Caco-2 (cell line): Measurements from ENCODE around the gene TP63. TPM values are rescaled to one million over a fixed set of nuclear protein-coding genes. Genes with fewer than 3 reads are reported as not detected.

Source experiments
- BruUV-seq: library from RNA; stranded (reverse); fragments of 400-500 nt; replicated peaks from 2 replicates; lab custom pipeline; 2021; lab: Mats Ljungman, UMichigan
- CTCF ChIA-PET: fragments of 300-600 bp; sonication (Branson Sonifier 250); formaldehyde crosslinking; loops from one replicate; lab custom pipeline; 2022; ENCODE audit warnings: antibody characterized with exemption; lab: Charles Lee
- POLR2A ChIA-PET: fragments of 300-600 bp; sonication (Branson Sonifier 250); formaldehyde crosslinking; loops from one replicate; lab custom pipeline; 2022; ENCODE audit warnings: antibody characterized with exemption; lab: Charles Lee
- DNase-seq, 2 experiments: peaks; one replicate each; pipeline versions ENCODE4 v3.0.0 to v3.0.0-alpha.2; 2020 to 2022
- H3K27me3 ChIP-seq: replicated peaks from 2 replicates; pipeline ENCODE4 v1.6.0; 2011; ENCODE audit warnings: low read length; ENCODE audit not compliant: control insufficient read depth, insufficient read depth
- H3K36me3 ChIP-seq: 2 replicates; pipeline ENCODE4 v1.5.1; 2011; ENCODE audit warnings: low read length; ENCODE audit not compliant: control insufficient read depth, insufficient read depth
- H3K4me1 ChIP-seq: fragments of 250-450 bp; sonication (Bioruptor Pico); 2 replicates; pipeline ENCODE4 v1.5.1; 2020; ENCODE audit warnings: mild to moderate bottlenecking
- H3K4me3 ChIP-seq: 2 replicates; pipeline ENCODE4 v1.5.1; 2011; ENCODE audit warnings: low read depth, mild to moderate bottlenecking, control low read depth, low read length
- H3K9me3 ChIP-seq: fragments of 250-450 bp; sonication (Bioruptor Pico); 2 replicates; pipeline ENCODE4 v1.5.1; 2020; ENCODE audit warnings: mild to moderate bottlenecking, moderate library complexity
- H3K27ac Mint-ChIP-seq: one replicate; pipeline ENCODE4 v1.8.0; 2022; ENCODE audit warnings: mixed read lengths; ENCODE audit not compliant: unreplicated experiment
- H3K27me3 Mint-ChIP-seq: one replicate; pipeline ENCODE4 v1.8.0; 2022; ENCODE audit warnings: mixed read lengths; ENCODE audit not compliant: insufficient read depth, unreplicated experiment
- H3K36me3 Mint-ChIP-seq: one replicate; pipeline ENCODE4 v1.8.0; 2022; ENCODE audit warnings: mild to moderate bottlenecking, mixed read lengths; ENCODE audit not compliant: insufficient read depth, unreplicated experiment
- H3K4me1 Mint-ChIP-seq: one replicate; pipeline ENCODE4 v1.8.0; 2022; ENCODE audit warnings: low read depth, mixed read lengths; ENCODE audit not compliant: unreplicated experiment
- H3K4me3 Mint-ChIP-seq: one replicate; pipeline ENCODE4 v1.8.0; 2022; ENCODE audit warnings: mild to moderate bottlenecking, moderate library complexity, mixed read lengths; ENCODE audit not compliant: unreplicated experiment
- H3K9me3 Mint-ChIP-seq: one replicate; pipeline ENCODE4 v1.8.0; 2022; ENCODE audit warnings: mixed read lengths; ENCODE audit not compliant: unreplicated experiment
- intact Hi-C: fragments of 100-400 bp; cut with micrococcal nuclease; formaldehyde crosslinking; loops from one replicate; pipeline ENCODE4 v1.10.0; 2022; ENCODE audit not compliant: unreplicated experiment
- total RNA-seq: library from RNA; stranded (reverse); gene quantifications from 2 replicates; pipeline ENCODE4 v1.2.3, GENCODE V29; 2022
- TF ChIP-seq, protein P1 (sequence below), 2 experiments: fragments of 200-600 bp in 1 of 2; IDR thresholded peaks; 1 replicate in 1 of 2; 2 replicates in 1 of 2; pipeline versions ENCODE4 v1.5.1 to v1.8.0; 2011 to 2022; ENCODE audit warnings: antibody characterized with exemption in 1 of 2, control low read depth in 1 of 2, inconsistent platforms in 1 of 2, low read depth in 1 of 2, low read length in 1 of 2, mild to moderate bottlenecking in 1 of 2, moderate library complexity in 1 of 2; ENCODE audit not compliant: insufficient read depth in 1 of 2, severe bottlenecking in 1 of 2, unreplicated experiment in 1 of 2

TP63 gene
- total RNA-seq, 1 experiment from 2014 or later, result 1.2 TPM

DNA sequence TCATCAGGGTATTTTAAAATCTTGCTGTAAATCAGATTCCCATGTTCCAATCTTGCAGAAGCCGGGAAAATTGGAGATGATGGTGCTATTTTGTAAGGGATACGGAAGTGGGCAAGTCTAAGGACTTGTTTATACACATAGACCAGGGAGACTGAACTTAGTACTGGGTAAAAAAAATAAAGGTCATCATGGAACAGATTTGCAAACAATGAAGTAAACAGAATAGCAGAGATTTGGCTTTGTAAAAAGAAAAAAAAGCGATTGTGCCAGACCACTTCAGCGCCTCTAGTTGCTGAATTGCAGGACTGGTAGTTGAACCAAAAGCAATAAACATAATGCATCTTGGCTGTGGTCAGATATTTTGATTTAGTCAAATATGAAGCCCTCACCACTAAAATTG lies 229.1 kb downstream of the TP63 start:
- H3K36me3 ChIP-seq, result no peaks in the 10 kb centered on the region
- Mint-ChIP-seq H3K9me3 (no peaks in the 10 kb centered on the region), H3K4me1 (no peaks in the 10 kb centered on the region), H3K4me3 (no peak overlapping the region), H3K27ac (no peak overlapping the region), H3K27me3 (no peaks in the 10 kb centered on the region), H3K36me3 (no peaks in the 10 kb centered on the region)
- DNase-seq, result no peak
- H3K27me3 ChIP-seq, result no peaks in the 10 kb centered on the region
- TF ChIP-seq, protein P1, sequence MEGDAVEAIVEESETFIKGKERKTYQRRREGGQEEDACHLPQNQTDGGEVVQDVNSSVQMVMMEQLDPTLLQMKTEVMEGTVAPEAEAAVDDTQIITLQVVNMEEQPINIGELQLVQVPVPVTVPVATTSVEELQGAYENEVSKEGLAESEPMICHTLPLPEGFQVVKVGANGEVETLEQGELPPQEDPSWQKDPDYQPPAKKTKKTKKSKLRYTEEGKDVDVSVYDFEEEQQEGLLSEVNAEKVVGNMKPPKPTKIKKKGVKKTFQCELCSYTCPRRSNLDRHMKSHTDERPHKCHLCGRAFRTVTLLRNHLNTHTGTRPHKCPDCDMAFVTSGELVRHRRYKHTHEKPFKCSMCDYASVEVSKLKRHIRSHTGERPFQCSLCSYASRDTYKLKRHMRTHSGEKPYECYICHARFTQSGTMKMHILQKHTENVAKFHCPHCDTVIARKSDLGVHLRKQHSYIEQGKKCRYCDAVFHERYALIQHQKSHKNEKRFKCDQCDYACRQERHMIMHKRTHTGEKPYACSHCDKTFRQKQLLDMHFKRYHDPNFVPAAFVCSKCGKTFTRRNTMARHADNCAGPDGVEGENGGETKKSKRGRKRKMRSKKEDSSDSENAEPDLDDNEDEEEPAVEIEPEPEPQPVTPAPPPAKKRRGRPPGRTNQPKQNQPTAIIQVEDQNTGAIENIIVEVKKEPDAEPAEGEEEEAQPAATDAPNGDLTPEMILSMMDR (IDR thresholded peaks at IDR 0.05; ENCODE audit: insufficient read depth in 1 of 2, low read depth in 1 of 2, low read length in 1 of 2, severe bottlenecking in 1 of 2, unreplicated experiment in 1 of 2), result no peak
- POLR2A ChIA-PET, result no interaction called here
- no peaks in the 10 kb centered on the region for H3K4me1 ChIP-seq
- CTCF ChIA-PET, result no interaction called here
- BruUV-seq, result no TSS peak
- intact Hi-C loops, result no loop called here
- no peak overlapping the region for H3K4me3 ChIP-seq
- H3K9me3 ChIP-seq, result no peaks in the 10 kb centered on the region

DNA sequence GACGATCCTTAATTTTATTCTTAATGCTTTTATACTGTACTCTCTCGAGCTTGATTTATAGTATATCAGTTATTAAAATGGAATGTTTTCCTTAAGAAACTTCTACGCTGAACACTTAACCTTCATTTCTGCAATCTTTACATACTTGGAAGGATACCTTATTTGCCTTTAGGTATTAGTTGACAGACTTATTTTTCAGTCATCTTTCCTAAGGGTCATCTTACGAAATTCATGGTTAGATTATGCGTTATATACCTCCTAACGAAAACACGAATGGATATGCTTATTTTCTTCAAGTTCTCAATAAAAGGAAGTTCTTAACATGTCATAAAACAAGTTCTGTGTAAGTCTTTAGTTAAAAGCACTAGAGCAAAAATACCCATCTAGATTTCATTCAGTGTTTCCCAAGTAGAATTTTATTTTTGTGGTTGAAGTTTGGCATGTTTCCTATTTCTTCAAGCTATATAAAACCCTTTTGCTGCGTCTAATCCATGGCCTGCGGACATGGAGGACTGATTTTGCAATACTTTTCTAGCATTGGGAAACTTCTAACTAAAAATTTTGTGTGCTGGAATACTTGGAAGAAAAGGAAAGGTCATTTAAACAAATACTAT lies 231.3 kb downstream of the TP63 start:
- H3K36me3 ChIP-seq, result no peaks in the 10 kb centered on the region
- BruUV-seq, result no TSS peak
- H3K4me1 ChIP-seq, result no peaks in the 10 kb centered on the region
- POLR2A ChIA-PET, result no interaction called here
- Mint-ChIP-seq H3K36me3 (no peaks in the 10 kb centered on the region), H3K4me3 (no peak overlapping the region), H3K4me1 (no peaks in the 10 kb centered on the region), H3K27ac (no peak overlapping the region), H3K9me3 (no peaks in the 10 kb centered on the region), H3K27me3 (no peaks in the 10 kb centered on the region)
- no peak overlapping the region for H3K4me3 ChIP-seq
- CTCF ChIA-PET, result no interaction called here
- no peaks in the 10 kb centered on the region for H3K9me3 ChIP-seq
- TF ChIP-seq, protein P1 (IDR thresholded peaks at IDR 0.05; ENCODE audit: insufficient read depth in 1 of 2, low read depth in 1 of 2, low read length in 1 of 2, severe bottlenecking in 1 of 2, unreplicated experiment in 1 of 2), result no peak
- no peak for DNase-seq
- no peaks in the 10 kb centered on the region for H3K27me3 ChIP-seq
- intact Hi-C loops, result no loop called here

DNA sequence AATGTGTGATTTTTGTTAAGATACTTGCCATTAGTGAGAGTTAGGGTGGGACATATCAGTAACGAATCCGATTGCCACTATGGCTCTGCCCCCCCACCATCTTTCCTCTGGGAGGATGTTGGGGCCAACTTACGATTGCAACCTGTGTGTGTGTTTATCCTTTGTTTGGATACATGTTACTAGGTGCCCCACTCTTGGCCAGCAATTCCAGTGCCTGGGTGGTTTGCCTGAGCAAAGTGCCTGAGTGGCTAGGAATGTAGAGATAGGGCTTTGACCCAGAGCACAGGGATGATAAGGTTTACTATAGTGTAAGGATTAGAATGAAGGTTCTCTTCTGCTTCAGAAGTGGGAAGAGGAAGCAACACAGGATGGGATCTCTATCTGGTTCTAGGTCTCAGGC lies 231.8 kb downstream of the TP63 start:
- Histone ChIP-seq H3K36me3 (no peaks in the 10 kb centered on the region), H3K4me1 (no peaks in the 10 kb centered on the region), H3K9me3 (no peaks in the 10 kb centered on the region), H3K27me3 (no peaks in the 10 kb centered on the region), H3K4me3 (no peak overlapping the region)
- no peaks in the 10 kb centered on the region for H3K36me3 Mint-ChIP-seq
- no peaks in the 10 kb centered on the region for H3K9me3 Mint-ChIP-seq
- TF ChIP-seq, protein P1 (IDR thresholded peaks at IDR 0.05; ENCODE audit: insufficient read depth in 1 of 2, low read depth in 1 of 2, low read length in 1 of 2, severe bottlenecking in 1 of 2, unreplicated experiment in 1 of 2), result no peak
- DNase-seq, result no peak
- ChIA-PET POLR2A (no interaction called here), CTCF (no interaction called here)
- H3K4me3 Mint-ChIP-seq, result no peak overlapping the region
- intact Hi-C loops, result no loop called here
- no peaks in the 10 kb centered on the region for H3K4me1 Mint-ChIP-seq
- H3K27me3 Mint-ChIP-seq, result no peaks in the 10 kb centered on the region
- no peak overlapping the region for H3K27ac Mint-ChIP-seq
- BruUV-seq, result no TSS peak
